Natural killer cell (primary cell): ENCODE data around the gene FAM241B. TPM values are rescaled to one million over a fixed set of nuclear protein-coding genes. Genes with fewer than 3 reads are reported as not detected.
A peak's percentile ranks its signal among the peaks of the same experiment; 100 is the strongest.

Experiments used
- ATAC-seq, 3 donors: fragments of 150-1000 bp in 2 of 3; fragments of 200-7000 bp in 1 of 3; cut with Tn5 transposase; 1 replicate in 1 of 3; 2 replicates in 2 of 3; pipeline ENCODE4 v1.10.0; 2021; ENCODE audit warnings: mild to moderate bottlenecking in 2 of 3, moderate library complexity in 2 of 3
- DNase-seq, 2 donors: peaks; one replicate each; pipeline versions ENCODE4 v3.0.0 to v3.0.0-alpha.2; 2013 to 2021; ENCODE audit warnings: mixed read lengths in 1 of 2
- H3K27ac ChIP-seq: one replicate; pipeline ENCODE4 v1.5.1; 2013; ENCODE audit warnings: mild to moderate bottlenecking, low read length
- H3K27me3 ChIP-seq: one replicate; pipeline ENCODE4 v1.6.1; 2013; ENCODE audit warnings: low read length; ENCODE audit not compliant: control insufficient read depth, insufficient read depth
- H3K36me3 ChIP-seq: one replicate; pipeline ENCODE4 v1.6.1; 2013; ENCODE audit warnings: low read length; ENCODE audit not compliant: control insufficient read depth, insufficient read depth
- H3K4me1 ChIP-seq: one replicate; pipeline ENCODE4 v1.6.1; 2013; ENCODE audit warnings: low read length; ENCODE audit not compliant: control insufficient read depth, insufficient read depth
- H3K4me3 ChIP-seq: one replicate; pipeline ENCODE4 v1.5.1; 2013; ENCODE audit warnings: low read length
- H3K9me3 ChIP-seq: one replicate; pipeline ENCODE4 v1.6.1; 2013; ENCODE audit warnings: low read length; ENCODE audit not compliant: control insufficient read depth, insufficient read depth
- H3K27ac Mint-ChIP-seq, 2 donors: one replicate each; pipeline ENCODE4 v1.8.0; 2022; ENCODE audit warnings: mild to moderate bottlenecking in 2 of 2, mixed read lengths in 2 of 2, moderate library complexity in 1 of 2
- H3K27me3 Mint-ChIP-seq, 2 donors: one replicate each; pipeline ENCODE4 v1.8.0; 2022; ENCODE audit warnings: low read depth in 2 of 2, mixed read lengths in 2 of 2
- H3K36me3 Mint-ChIP-seq: one replicate; pipeline ENCODE4 v1.8.0; 2022; ENCODE audit warnings: mixed read lengths
- H3K4me1 Mint-ChIP-seq, 2 donors: one replicate each; pipeline ENCODE4 v1.8.0; 2022; ENCODE audit warnings: mixed read lengths in 2 of 2
- H3K4me3 Mint-ChIP-seq: one replicate; pipeline ENCODE4 v1.8.0; 2022; ENCODE audit warnings: mild to moderate bottlenecking, moderate library complexity, mixed read lengths
- H3K9me3 Mint-ChIP-seq, 2 donors: one replicate each; pipeline ENCODE4 v1.8.0; 2022; ENCODE audit warnings: mixed read lengths in 2 of 2
- WGBS: methylation state at CpG from one replicate; pipeline ENCODE4 v1.1.7; 2013; ENCODE audit warnings: missing lambda C conversion rate; ENCODE audit not compliant: insufficient coverage; 5-methylcytosine and 5-hydroxymethylcytosine counted together
- intact Hi-C: fragments of 100-400 bp; cut with micrococcal nuclease; formaldehyde crosslinking; loops from one replicate; pipeline ENCODE4 v1.14.2; 2022
- total RNA-seq, 4 donors: library from RNA; stranded (reverse); fragments of 120-200 nt in 1 of 4; gene quantifications; one replicate each; pipeline versions ENCODE4 v1.2.3 to v1.2.4, GENCODE V29; 2013 to 2022
- TF ChIP-seq, protein P1 (sequence below): fragments of 200-600 bp; IDR thresholded peaks from one replicate; pipeline ENCODE4 v1.8.0; 2022; ENCODE audit warnings: antibody characterized with exemption

The FAM241B gene
- total RNA-seq, 3 donors from 2014 or later (not counting 1 experiment from before 2014, with no cell fraction given) = 1.1 to 1.3 TPM; not detected in 1

GRCh38 chr10:69648461-69648860 lies 18.4 kb downstream of the FAM241B start:
- Histone ChIP-seq H3K27ac (no peak overlapping the region), H3K4me1 (peaks cover 20% of the 10 kb centered on the region), H3K36me3 (no peaks in the 10 kb centered on the region), H3K27me3 (no peaks in the 10 kb centered on the region), H3K4me3 (no peak overlapping the region), H3K9me3 (no peaks in the 10 kb centered on the region)
- ATAC-seq = no peak
- peaks cover under 1 to 4% of the 10 kb centered on the region in 2 donors for H3K27me3 Mint-ChIP-seq
- no peak for DNase-seq
- TF ChIP-seq, protein P1, sequence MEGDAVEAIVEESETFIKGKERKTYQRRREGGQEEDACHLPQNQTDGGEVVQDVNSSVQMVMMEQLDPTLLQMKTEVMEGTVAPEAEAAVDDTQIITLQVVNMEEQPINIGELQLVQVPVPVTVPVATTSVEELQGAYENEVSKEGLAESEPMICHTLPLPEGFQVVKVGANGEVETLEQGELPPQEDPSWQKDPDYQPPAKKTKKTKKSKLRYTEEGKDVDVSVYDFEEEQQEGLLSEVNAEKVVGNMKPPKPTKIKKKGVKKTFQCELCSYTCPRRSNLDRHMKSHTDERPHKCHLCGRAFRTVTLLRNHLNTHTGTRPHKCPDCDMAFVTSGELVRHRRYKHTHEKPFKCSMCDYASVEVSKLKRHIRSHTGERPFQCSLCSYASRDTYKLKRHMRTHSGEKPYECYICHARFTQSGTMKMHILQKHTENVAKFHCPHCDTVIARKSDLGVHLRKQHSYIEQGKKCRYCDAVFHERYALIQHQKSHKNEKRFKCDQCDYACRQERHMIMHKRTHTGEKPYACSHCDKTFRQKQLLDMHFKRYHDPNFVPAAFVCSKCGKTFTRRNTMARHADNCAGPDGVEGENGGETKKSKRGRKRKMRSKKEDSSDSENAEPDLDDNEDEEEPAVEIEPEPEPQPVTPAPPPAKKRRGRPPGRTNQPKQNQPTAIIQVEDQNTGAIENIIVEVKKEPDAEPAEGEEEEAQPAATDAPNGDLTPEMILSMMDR = no peak
- WGBS = 89% methylated on average over 5 of the region's 5 CpGs
- intact Hi-C loops = loop anchor here (10.0 kb wide), 1 partner anchor 266 kb away; no protein-coding TSS in a partner anchor
- no peak overlapping the region for H3K27ac Mint-ChIP-seq
- no peaks in the 10 kb centered on the region for H3K9me3 Mint-ChIP-seq
- no peak overlapping the region for H3K4me3 Mint-ChIP-seq
- peaks cover 11 to 13% of the 10 kb centered on the region in 2 donors for H3K4me1 Mint-ChIP-seq
- H3K36me3 Mint-ChIP-seq = no peaks in the 10 kb centered on the region

DNA sequence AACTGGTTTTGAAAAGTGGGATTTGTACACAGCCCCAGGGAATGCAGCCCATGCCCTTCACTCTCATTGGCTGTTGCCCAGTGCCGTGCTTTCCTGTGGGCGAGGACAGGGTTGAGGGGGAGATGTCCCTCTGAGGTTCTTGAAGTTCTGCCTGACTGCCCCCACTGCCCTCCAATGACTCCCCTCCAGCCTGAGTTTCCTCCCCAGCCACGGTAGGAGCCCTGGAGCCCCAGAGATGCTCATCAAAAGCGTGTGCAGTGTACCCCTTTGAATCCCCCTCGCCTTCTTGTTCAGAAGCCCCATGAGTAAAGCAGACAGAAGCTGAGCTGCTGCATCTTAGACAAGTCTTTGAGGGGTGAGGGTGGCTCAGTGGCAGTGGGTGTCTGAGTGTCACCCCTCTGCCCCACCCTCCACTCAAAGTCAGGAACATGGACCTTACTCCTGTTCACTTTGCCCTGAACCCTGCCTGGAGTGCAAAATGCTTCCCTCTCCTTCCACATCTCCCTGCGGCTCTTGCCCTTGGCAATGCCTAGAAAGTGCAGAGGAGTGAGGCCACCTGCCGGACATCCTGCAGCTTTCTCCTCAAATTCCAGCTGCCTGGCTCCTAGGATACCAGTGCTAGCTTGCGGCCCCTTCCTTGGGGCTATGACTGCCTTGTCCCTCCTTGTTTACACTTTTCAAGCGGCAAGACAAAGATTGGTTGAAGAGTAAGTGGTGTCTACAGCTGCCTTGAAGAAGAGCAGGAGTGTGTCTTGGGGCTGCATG lies 19.9 kb downstream of the FAM241B start:
- no peak overlapping the region for H3K4me3 Mint-ChIP-seq
- Histone ChIP-seq H3K36me3 (no peaks in the 10 kb centered on the region), H3K27ac (no peak overlapping the region), H3K9me3 (no peaks in the 10 kb centered on the region), H3K4me3 (no peak overlapping the region), H3K4me1 (peaks cover 20% of the 10 kb centered on the region), H3K27me3 (no peaks in the 10 kb centered on the region)
- intact Hi-C loops = loop anchor here (10.0 kb wide), 1 partner anchor 265 kb away; no protein-coding TSS in a partner anchor
- TF ChIP-seq, protein P1 = no peak
- peaks cover 11 to 13% of the 10 kb centered on the region in 2 donors for H3K4me1 Mint-ChIP-seq
- no peaks in the 10 kb centered on the region for H3K9me3 Mint-ChIP-seq
- WGBS = 93% methylated on average over 7 of the region's 9 CpGs
- no peaks in the 10 kb centered on the region for H3K36me3 Mint-ChIP-seq
- no peaks in the 10 kb centered on the region for H3K27me3 Mint-ChIP-seq
- no peak for ATAC-seq
- DNase-seq = no peak
- no peak overlapping the region for H3K27ac Mint-ChIP-seq

DNA sequence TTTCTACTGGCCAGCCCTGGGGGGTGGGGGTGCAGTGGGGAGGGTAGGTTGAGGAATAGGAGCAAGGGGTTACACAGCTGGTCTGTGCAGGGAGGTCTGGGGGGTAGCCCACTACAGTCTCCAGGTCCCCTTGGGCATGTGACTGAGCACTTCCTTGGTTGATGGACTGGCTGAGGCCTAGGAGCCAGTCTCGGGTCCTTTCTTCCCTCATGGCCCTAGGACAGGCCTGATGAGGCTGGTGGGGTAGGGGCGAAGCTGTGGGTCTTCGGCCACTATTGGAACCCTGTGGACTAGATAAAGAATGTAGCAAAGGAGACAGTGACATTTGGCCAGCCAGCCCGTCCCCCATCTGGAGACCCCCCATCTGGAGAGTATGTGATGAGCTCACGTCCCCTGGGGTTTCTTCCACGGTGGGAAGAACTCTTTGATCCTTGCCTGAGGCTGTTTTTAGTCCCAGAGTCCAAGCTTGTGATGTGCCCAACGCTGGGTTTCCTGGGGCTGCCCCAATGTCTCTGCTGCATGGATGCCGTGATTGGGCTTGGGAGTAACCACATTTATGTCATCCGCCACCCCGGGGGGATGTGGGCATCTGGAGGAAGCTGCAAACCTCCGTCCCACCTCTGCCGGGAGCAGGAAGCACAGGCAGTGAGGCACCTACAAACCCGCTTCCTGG lies 20.7 kb downstream of the FAM241B start:
- intact Hi-C loops = no loop called here
- H3K27me3 Mint-ChIP-seq = peaks cover 0 to 2% of the 10 kb centered on the region in 2 donors
- Histone ChIP-seq H3K27ac (no peak overlapping the region), H3K36me3 (no peaks in the 10 kb centered on the region), H3K4me3 (no peak overlapping the region), H3K27me3 (no peaks in the 10 kb centered on the region), H3K4me1 (peaks cover 20% of the 10 kb centered on the region), H3K9me3 (no peaks in the 10 kb centered on the region)
- no peak overlapping the region for H3K4me3 Mint-ChIP-seq
- H3K27ac Mint-ChIP-seq = no peak overlapping the region
- peak in 1 of 2 donors; percentile 20 for DNase-seq
- no peaks in the 10 kb centered on the region for H3K36me3 Mint-ChIP-seq
- ATAC-seq = no peak
- H3K4me1 Mint-ChIP-seq = peaks cover 11 to 13% of the 10 kb centered on the region in 2 donors
- 34% methylated on average over 13 of the region's 13 CpGs for WGBS
- no peaks in the 10 kb centered on the region for H3K9me3 Mint-ChIP-seq
- TF ChIP-seq, protein P1 = no peak
